OCI-M2 (cell line): ENCODE results near the gene NOL7.

ENCODE experiments used
- DNase-seq: peaks from one replicate; lab custom pipeline; 2025; ENCODE audit not compliant: unreplicated experiment; lab: John Stamatoyannopoulos, UW

Gene NOL7

GRCh38 chr6:13593720-13594119 lies 21.4 kb upstream of the NOL7 start:
- DNase-seq, result no peak

- no peak for DNase-seq
These were observed 18.1 kb upstream of the NOL7 start for GRCh38 chr6:13597073-13597472.

GRCh38 chr6:13600036-13600435 lies 15.1 kb upstream of the NOL7 start:
- DNase-seq, result no peak

GRCh38 chr6:13604135-13604534 lies 11.0 kb upstream of the NOL7 start:
- DNase-seq, result no peak

GRCh38 chr6:13604546-13605416 lies 10.4 kb upstream of the NOL7 start:
- DNase-seq, result no peak

GRCh38 chr6:13605634-13606033 lies 9.5 kb upstream of the NOL7 start:
- no peak for DNase-seq

GRCh38 chr6:13611715-13612114 lies 3.4 kb upstream of the NOL7 start:
- no peak for DNase-seq

- no peak for DNase-seq
These were observed 2.0 kb upstream of the NOL7 start for GRCh38 chr6:13613029-13613594.

- DNase-seq, result no peak
These were observed 809 bp upstream of the NOL7 start for GRCh38 chr6:13614126-13614925.

- no peak for DNase-seq
These were observed 621 bp downstream of the NOL7 start for GRCh38 chr6:13615792-13616120.

GRCh38 chr6:13617066-13617465 lies 1.9 kb downstream of the NOL7 start:
- DNase-seq, result no peak

- no peak for DNase-seq
These were observed 9.7 kb downstream of the NOL7 start for GRCh38 chr6:13624871-13625288.

GRCh38 chr6:13629459-13630116 lies 14.5 kb downstream of the NOL7 start:
- DNase-seq, result no peak

GRCh38 chr6:13630499-13630898 lies 15.4 kb downstream of the NOL7 start:
- no peak for DNase-seq

GRCh38 chr6:13633343-13633742 lies 18.2 kb downstream of the NOL7 start:
- no peak for DNase-seq

GRCh38 chr6:13635948-13636658 lies 21.0 kb downstream of the NOL7 start:
- no peak for DNase-seq

GRCh38 chr6:13638014-13638413 lies 22.9 kb downstream of the NOL7 start:
- DNase-seq, result no peak

- no peak for DNase-seq
These were observed 23.5 kb downstream of the NOL7 start for GRCh38 chr6:13638626-13639025.

GRCh38 chr6:13641315-13641714 lies 26.2 kb downstream of the NOL7 start:
- DNase-seq, result no peak

GRCh38 chr6:13643125-13643524 lies 28.0 kb downstream of the NOL7 start:
- no peak for DNase-seq

GRCh38 chr6:13648850-13649249 lies 33.7 kb downstream of the NOL7 start:
- no peak for DNase-seq
